Measurements from ENCODE around the gene ANKZF1. TPM values are rescaled to one million over a fixed set of nuclear protein-coding genes. Genes with fewer than 3 reads are reported as not detected.
A peak's percentile ranks its signal among the peaks of the same experiment; 100 is the strongest.

ANKZF1 gene
- total RNA-seq, 1 donor from 2014 or later, result 38.0 TPM

DNA sequence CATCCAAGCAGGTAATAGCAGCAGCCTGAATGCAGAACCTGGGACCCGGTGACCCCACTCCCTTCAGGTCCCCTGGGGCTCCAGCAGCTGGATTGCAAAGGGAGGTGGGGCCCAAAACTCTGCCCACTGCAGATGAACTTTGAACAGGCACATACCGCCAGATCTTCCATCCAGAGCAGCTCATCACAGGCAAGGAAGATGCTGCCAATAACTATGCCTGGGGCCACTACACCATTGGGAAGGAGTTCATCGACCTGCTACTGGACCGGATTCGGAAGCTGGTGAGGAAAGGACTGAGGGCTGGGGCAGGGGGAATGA lies 40.4 kb downstream of the ANKZF1 start:
- Mint-ChIP-seq H3K36me3 (ENCODE audit: low read depth) (no peaks in the 10 kb centered on the region), H3K9me3 (ENCODE audit: low read depth) (no peaks in the 10 kb centered on the region), H3K4me1 (ENCODE audit: low read depth) (peaks cover 22% of the 10 kb centered on the region), H3K27me3 (ENCODE audit: low read depth) (no peaks in the 10 kb centered on the region), H3K27ac (ENCODE audit: unreplicated experiment) (no peak overlapping the region), H3K4me3 (ENCODE audit: unreplicated experiment) (no peak overlapping the region)
- peak; percentile 53 for DNase-seq (ENCODE audit: low spot score)
- TF ChIP-seq, protein P1, sequence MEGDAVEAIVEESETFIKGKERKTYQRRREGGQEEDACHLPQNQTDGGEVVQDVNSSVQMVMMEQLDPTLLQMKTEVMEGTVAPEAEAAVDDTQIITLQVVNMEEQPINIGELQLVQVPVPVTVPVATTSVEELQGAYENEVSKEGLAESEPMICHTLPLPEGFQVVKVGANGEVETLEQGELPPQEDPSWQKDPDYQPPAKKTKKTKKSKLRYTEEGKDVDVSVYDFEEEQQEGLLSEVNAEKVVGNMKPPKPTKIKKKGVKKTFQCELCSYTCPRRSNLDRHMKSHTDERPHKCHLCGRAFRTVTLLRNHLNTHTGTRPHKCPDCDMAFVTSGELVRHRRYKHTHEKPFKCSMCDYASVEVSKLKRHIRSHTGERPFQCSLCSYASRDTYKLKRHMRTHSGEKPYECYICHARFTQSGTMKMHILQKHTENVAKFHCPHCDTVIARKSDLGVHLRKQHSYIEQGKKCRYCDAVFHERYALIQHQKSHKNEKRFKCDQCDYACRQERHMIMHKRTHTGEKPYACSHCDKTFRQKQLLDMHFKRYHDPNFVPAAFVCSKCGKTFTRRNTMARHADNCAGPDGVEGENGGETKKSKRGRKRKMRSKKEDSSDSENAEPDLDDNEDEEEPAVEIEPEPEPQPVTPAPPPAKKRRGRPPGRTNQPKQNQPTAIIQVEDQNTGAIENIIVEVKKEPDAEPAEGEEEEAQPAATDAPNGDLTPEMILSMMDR (IDR thresholded peaks at IDR 0.05), result no peak

- no peak overlapping the region for H3K4me3 Mint-ChIP-seq (ENCODE audit: unreplicated experiment)
- no peaks in the 10 kb centered on the region for H3K27me3 Mint-ChIP-seq (ENCODE audit: low read depth)
- peak; percentile 24 for DNase-seq (ENCODE audit: low spot score)
- no peaks in the 10 kb centered on the region for H3K9me3 Mint-ChIP-seq (ENCODE audit: low read depth)
- H3K27ac Mint-ChIP-seq (ENCODE audit: unreplicated experiment), result no peak overlapping the region
- peaks cover 26% of the 10 kb centered on the region for H3K4me1 Mint-ChIP-seq (ENCODE audit: low read depth)
- TF ChIP-seq, protein P1 (IDR thresholded peaks at IDR 0.05), result no peak
- no peaks in the 10 kb centered on the region for H3K36me3 Mint-ChIP-seq (ENCODE audit: low read depth)
Observed at GRCh38 chr2:219271021-219271420, 41.4 kb downstream of the ANKZF1 start.

DNA sequence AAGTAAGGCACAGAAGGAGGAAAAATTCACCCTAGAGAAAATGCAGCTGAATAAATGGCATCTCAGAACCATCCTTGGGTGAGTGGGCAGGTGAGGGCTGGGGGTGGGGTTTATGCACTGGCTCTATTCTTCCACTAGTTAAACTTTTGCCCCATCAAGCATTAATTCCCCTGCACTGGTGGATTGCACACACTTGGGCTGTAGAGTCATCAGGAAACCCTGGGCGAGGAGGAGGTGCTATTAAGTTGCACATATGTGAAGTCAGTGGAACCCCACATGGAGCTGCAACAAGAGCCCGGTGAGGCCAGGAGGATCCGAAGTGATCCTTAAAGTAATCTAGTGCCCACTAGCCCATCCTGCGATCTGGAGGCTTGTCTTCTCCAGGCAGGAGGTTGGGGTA lies 42.8 kb downstream of the ANKZF1 start:
- Mint-ChIP-seq H3K36me3 (ENCODE audit: low read depth) (no peaks in the 10 kb centered on the region), H3K4me1 (ENCODE audit: low read depth) (peaks cover 27% of the 10 kb centered on the region), H3K27ac (ENCODE audit: unreplicated experiment) (no peak overlapping the region), H3K27me3 (ENCODE audit: low read depth) (no peaks in the 10 kb centered on the region), H3K9me3 (ENCODE audit: low read depth) (no peaks in the 10 kb centered on the region), H3K4me3 (ENCODE audit: unreplicated experiment) (no peak overlapping the region)
- DNase-seq (ENCODE audit: low spot score), result peak; percentile 37
- TF ChIP-seq, protein P1 (IDR thresholded peaks at IDR 0.05), result no peak

- no peaks in the 10 kb centered on the region for H3K27me3 Mint-ChIP-seq (ENCODE audit: low read depth)
- no peaks in the 10 kb centered on the region for H3K9me3 Mint-ChIP-seq (ENCODE audit: low read depth)
- no peak overlapping the region for H3K27ac Mint-ChIP-seq (ENCODE audit: unreplicated experiment)
- H3K4me3 Mint-ChIP-seq (ENCODE audit: unreplicated experiment), result no peak overlapping the region
- peak; percentile 25 for DNase-seq (ENCODE audit: low spot score)
- TF ChIP-seq, protein P1 (IDR thresholded peaks at IDR 0.05), result no peak
- no peaks in the 10 kb centered on the region for H3K36me3 Mint-ChIP-seq (ENCODE audit: low read depth)
- H3K4me1 Mint-ChIP-seq (ENCODE audit: low read depth), result peaks cover 33% of the 10 kb centered on the region
Observed at GRCh38 chr2:219272995-219273394, 43.4 kb downstream of the ANKZF1 start.

DNA sequence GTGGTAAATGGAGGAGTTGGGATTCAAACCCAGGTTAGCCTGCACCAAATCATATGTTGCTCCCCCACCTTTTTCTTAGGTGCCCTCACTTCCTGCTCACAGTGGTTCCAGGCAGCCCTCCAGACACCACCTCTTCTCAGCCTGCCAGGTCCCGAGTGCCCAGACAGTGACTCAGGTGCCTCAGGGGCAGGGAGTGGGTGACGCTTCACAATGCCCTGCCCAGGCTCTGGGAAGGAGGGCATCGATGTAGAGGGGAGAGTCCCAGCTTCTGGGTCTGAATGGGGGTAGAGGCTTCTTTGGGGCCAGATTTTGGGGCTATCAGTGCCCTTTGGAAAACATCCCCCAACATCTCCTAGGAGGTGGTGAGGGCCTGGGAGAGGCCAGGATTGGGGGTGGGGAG lies 44.3 kb downstream of the ANKZF1 start:
- TF ChIP-seq, protein P1 (IDR thresholded peaks at IDR 0.05), result no peak
- Mint-ChIP-seq H3K4me1 (ENCODE audit: low read depth) (peaks cover 43% of the 10 kb centered on the region), H3K4me3 (ENCODE audit: unreplicated experiment) (no peak overlapping the region), H3K9me3 (ENCODE audit: low read depth) (no peaks in the 10 kb centered on the region), H3K36me3 (ENCODE audit: low read depth) (no peaks in the 10 kb centered on the region), H3K27ac (ENCODE audit: unreplicated experiment) (peak overlapping the region; percentile 98), H3K27me3 (ENCODE audit: low read depth) (no peaks in the 10 kb centered on the region)
- peak; percentile 67 for DNase-seq (ENCODE audit: low spot score)

Data from chondrocyte (in vitro differentiated cells).